Endometrium (tissue), 2 donors: ENCODE measurements around the gene TCF7L1.

Source experiments
- FAIRE-seq: peaks from 2 replicates; lab custom pipeline; 2012; peaks lifted over from hg19 to GRCh38; lab: Jason Lieb, UNC
- donor health status: control.
- donor health status: control.

The TCF7L1 gene

GRCh38 chr2:85230679-85231467 lies 97.7 kb downstream of the TCF7L1 start:
- FAIRE-seq, result no peak

- no peak for FAIRE-seq
These were observed 98.2 kb downstream of the TCF7L1 start for GRCh38 chr2:85231468-85231805.

- FAIRE-seq, result no peak
These were observed 98.8 kb downstream of the TCF7L1 start for GRCh38 chr2:85231952-85232351.

GRCh38 chr2:85234868-85235267 lies 101.7 kb downstream of the TCF7L1 start:
- FAIRE-seq, result no peak

GRCh38 chr2:85235281-85235680 lies 102.1 kb downstream of the TCF7L1 start:
- no peak for FAIRE-seq

GRCh38 chr2:85236084-85236483 lies 102.9 kb downstream of the TCF7L1 start:
- no peak for FAIRE-seq

GRCh38 chr2:85237849-85238565 lies 104.8 kb downstream of the TCF7L1 start:
- no peak for FAIRE-seq

- FAIRE-seq, result no peak
These were observed 105.4 kb downstream of the TCF7L1 start for GRCh38 chr2:85238607-85239006.

GRCh38 chr2:85239102-85239501 lies 105.9 kb downstream of the TCF7L1 start:
- FAIRE-seq, result no peak

- no peak for FAIRE-seq
These were observed 106.9 kb downstream of the TCF7L1 start for GRCh38 chr2:85240055-85240454.

GRCh38 chr2:85242321-85242720 lies 109.1 kb downstream of the TCF7L1 start:
- FAIRE-seq, result no peak

GRCh38 chr2:85243101-85244072 lies 110.2 kb downstream of the TCF7L1 start:
- no peak for FAIRE-seq

- FAIRE-seq, result no peak
These were observed 111.6 kb downstream of the TCF7L1 start for GRCh38 chr2:85244828-85245227.

GRCh38 chr2:85245891-85246290 lies 112.7 kb downstream of the TCF7L1 start:
- no peak for FAIRE-seq

GRCh38 chr2:85246348-85246747 lies 113.2 kb downstream of the TCF7L1 start:
- FAIRE-seq, result no peak

- FAIRE-seq, result no peak
These were observed 114.4 kb downstream of the TCF7L1 start for GRCh38 chr2:85247610-85248009.

GRCh38 chr2:85248773-85249509 lies 115.7 kb downstream of the TCF7L1 start:
- peak; percentile 72 for FAIRE-seq

GRCh38 chr2:85250045-85250444 lies 116.9 kb downstream of the TCF7L1 start:
- no peak for FAIRE-seq

- no peak for FAIRE-seq
These were observed 118.0 kb downstream of the TCF7L1 start for GRCh38 chr2:85251070-85251616.

GRCh38 chr2:85253890-85254289 lies 120.7 kb downstream of the TCF7L1 start:
- no peak for FAIRE-seq

GRCh38 chr2:85254540-85255300 lies 121.5 kb downstream of the TCF7L1 start:
- FAIRE-seq, result no peak
